Measurements from ENCODE around the gene EIF2B2. TPM values are rescaled to one million over a fixed set of nuclear protein-coding genes. Genes with fewer than 3 reads are reported as not detected.

The EIF2B2 gene
- total and polyA plus RNA-seq, 9 of the 15 experiments (the other 6 are each of a cell fraction or from before 2014, with no cell fraction given): 10.6 to 94.1 (median 38.9) TPM

- H3K27me3 ChIP-seq (ENCODE audit: control insufficient read depth in 2 of 2, insufficient read depth in 2 of 2, low read length in 2 of 2): no peaks in the 10 kb centered on the region
- 44% methylated on average over 1 of the region's 1 CpG for WGBS (ENCODE audit: insufficient coverage, low coverage, missing lambda C conversion rate)
- FAIRE-seq: no peak
- TF ChIP-seq BCLAF1 (IDR thresholded peaks at IDR 0.05; ENCODE audit: borderline replicate concordance in 1 of 2, control insufficient read depth in 1 of 2, low read depth in 2 of 2, low read length in 1 of 2) (no peak), EZH2 (IDR thresholded peaks at IDR 0.05; ENCODE audit: borderline replicate concordance, low read depth, low read length) (no peak), CREB3L1 (IDR thresholded peaks at IDR 0.05; ENCODE audit: borderline replicate concordance, low read depth) (no peak), ZNF174 (CRISPR knock-in tag; IDR thresholded peaks at IDR 0.05) (no peak), MEIS2 (IDR thresholded peaks at IDR 0.05; ENCODE audit: partially characterized antibody) (no peak), NCOA2 (IDR thresholded peaks at IDR 0.05; ENCODE audit: partially characterized antibody in 2 of 2) (no peak), KDM5B (IDR thresholded peaks at IDR 0.05; ENCODE audit: insufficient replicate concordance, low read depth, low read length) (no peak), ZNF512 (tag; IDR thresholded peaks at IDR 0.05) (no peak), NR2F6 (CRISPR knock-in tag; IDR thresholded peaks at IDR 0.05) (no peak), HMG20B (CRISPR knock-in tag; IDR thresholded peaks at IDR 0.05) (no peak), ZNF140 (CRISPR knock-in tag; IDR thresholded peaks at IDR 0.05) (no peak), ZNF785 (CRISPR knock-in tag; IDR thresholded peaks at IDR 0.05) (no peak), TFAM (CRISPR knock-in tag; conservative IDR thresholded peaks at IDR 0.05) (no peak), NFRKB (IDR thresholded peaks at IDR 0.05; ENCODE audit: low read depth) (no peak)
- no peak overlapping the region for H3K4me2 ChIP-seq (ENCODE audit: insufficient read depth, low read length)
- peaks cover 24% of the 10 kb centered on the region for H3K79me2 ChIP-seq (ENCODE audit: control insufficient read depth, insufficient read depth, low read length)
- ChIA-PET CTCF (ENCODE audit: low intra/inter-chr PET ratio) (no interaction called here), POLR2A (no interaction called here)
- H3K9me1 ChIP-seq (ENCODE audit: control insufficient read depth, insufficient read depth, low read length): no peaks in the 10 kb centered on the region
- peaks cover 0 to 9% of the 10 kb centered on the region in 2 experiments; a peak in 4 of 5 replicates for H3K4me1 ChIP-seq (replicated peaks in 1 of 2; ENCODE audit: control insufficient read depth in 2 of 2, insufficient read depth in 2 of 2, low read length in 2 of 2)
- DNase-seq (ENCODE audit: extremely low read depth in 1 of 4, low spot score in 3 of 4): no peak
- no TSS peak for BruUV-seq (replicated peaks)
- ATAC-seq: no peak
- H2AFZ ChIP-seq (ENCODE audit: low read depth, low read length): no peak overlapping the region
- intact Hi-C loops (cut with micrococcal nuclease) (no loop called here), in situ Hi-C loops (cut with MboI) (no loop called here)
- no peak overlapping the region for H3K4me3 ChIP-seq
- H4K20me1 ChIP-seq (replicated peaks; ENCODE audit: control insufficient read depth, insufficient read depth, low read length): no peaks in the 10 kb centered on the region
- H3K9me3 ChIP-seq (replicated peaks; ENCODE audit: control insufficient read depth, insufficient read depth, low read depth, low read length): no peaks in the 10 kb centered on the region
- peaks cover 3% of the 10 kb centered on the region; the same call in 2 of the 3 replicates for H3K36me3 ChIP-seq (ENCODE audit: control insufficient read depth, insufficient read depth, low read length)
- H3K27ac ChIP-seq (ENCODE audit: extremely low read depth, low read depth, low read length): no peak overlapping the region
- no peak overlapping the region for H3K9ac ChIP-seq (ENCODE audit: insufficient read depth in 1 of 2, low read depth in 2 of 2, low read length in 2 of 2)
Observed at GRCh38 chr14:75054421-75054820, 51.7 kb downstream of the EIF2B2 start.
